ENCODE data around the gene BAG3.
"Not testable (repeated sequence)": the region's sequence is repeated elsewhere in the genome, so short reads cannot be mapped to it uniquely, and the experiment has no call there.

The BAG3 gene

DNA sequence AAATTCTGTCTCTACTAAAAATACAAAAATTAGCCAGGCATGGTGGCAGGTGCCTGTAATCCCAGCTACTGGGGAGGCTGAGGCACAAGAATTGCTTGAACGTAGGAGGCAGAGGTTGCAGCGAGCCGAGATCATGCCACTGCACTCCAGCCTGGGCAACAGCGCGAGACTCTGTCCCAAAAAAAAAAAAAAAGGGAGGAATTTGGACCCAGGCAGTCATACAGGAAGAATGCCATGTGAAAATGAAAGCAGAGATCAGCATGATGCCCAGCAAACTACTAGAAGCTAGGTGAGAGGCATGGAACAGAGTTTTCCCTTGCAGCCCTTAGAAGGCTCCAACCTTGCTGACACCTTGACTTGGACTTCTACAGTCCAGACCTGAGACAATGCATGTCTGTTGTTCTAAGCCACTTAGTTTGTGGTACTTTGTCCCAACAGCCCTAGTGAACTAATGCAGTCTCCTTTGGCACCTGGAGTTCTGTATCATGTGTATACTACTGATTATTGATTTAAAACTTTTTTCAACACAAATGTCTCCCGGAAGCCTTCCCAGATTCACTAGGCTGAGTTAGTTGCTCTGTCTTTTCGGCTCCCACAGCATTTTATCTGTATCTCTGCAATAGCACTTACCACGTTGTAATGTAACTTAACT is 10.2 kb upstream of the BAG3 start:
- no peak for DNase-seq

DNA sequence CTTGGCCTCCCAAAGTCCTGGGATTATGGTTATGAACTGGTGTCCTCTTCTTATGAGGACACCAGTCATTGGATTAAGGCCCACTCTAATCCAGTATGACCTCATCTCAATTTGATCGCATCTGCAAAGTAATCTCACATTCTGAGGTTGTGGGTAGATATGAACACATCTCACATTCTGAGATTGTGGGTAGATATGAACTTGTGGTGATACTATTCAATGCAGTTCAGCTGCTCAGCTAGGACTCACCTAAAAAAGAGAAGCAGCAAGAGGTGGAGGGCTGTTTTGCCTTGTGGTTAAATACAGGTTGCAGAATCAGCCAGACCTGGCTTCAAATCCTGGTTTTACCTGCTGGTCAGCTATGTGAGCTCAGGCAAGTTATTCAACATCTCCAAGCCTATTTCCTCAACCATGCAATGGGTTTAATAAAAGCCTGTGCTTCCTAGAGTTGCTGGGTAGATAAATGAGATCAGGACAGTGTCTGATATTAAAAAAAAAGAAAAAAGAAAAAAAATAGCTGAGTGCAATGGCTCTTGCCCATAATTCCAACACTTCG is 8.5 kb upstream of the BAG3 start:
- no peak for DNase-seq

DNA sequence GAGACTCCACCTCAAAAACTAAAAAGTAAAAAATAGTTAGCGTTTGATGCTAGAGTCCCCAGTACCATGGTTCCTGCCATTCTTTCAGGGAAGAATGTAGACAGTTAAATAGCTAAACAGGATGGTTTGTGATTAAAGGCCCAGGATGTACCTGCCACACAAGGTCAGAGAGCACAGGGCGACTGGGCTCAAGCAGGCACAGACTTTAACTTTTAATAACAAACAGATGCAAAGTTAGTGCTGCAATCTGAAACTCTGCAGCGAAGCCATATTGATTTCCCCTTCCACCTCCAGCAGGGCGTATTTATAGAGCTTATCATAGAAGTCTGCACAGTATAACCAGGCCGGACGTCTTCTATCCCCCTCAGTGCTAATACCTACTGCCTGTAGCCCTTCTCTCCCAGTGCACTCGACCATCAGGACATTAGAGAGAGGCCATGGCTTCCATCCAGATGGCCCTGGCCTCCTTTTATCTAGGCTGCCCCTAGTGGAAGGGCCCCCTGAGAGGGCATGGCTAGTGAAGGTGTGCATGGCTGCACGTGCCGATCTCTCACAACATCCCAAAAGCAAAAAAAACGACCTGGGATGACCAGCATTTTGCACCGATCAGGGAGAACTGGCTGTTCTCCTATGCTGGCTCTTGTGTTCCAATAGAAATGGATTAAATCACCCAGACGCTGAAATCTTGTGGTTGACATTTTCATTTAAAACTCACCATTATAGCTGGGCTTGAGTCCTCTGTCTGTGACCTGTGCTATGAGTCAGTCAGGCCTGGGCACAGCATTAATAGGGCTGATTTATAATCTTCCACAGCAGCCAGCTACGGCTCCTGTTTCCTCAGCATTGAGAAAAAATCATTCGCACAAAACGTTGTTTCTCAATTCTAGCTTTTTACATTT is 7.6 kb upstream of the BAG3 start:
- DNase-seq = no peak

DNA sequence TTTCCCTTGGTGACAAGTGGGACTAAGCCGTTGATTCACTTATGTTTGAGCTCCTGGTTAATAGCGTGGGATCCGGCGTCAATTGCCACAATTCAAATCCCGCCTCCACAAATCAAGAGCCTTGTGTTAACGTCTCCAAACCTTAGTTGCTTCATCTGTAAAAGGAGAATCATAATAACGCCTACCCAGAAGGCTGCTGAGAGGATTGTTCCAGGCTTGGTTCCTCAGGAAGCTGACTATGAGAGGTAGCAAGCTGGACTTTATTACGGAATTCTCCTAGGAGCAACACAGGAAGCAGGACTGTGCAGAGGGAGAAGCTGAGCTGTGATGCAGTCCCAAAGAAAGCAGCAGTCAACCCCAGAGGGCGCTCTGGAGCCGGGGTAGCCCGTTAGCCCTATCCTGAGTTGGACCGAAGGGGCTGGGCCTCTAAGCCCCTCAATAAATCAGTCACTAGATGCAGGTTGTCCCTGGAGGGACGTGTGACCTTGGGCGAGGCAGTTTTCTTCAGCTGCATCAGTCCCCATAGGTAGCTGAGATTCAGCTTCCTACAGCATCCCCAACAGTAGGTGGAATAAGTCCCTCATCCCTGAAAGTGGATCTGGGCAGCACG is 6.9 kb upstream of the BAG3 start:
- no peak for DNase-seq

DNA sequence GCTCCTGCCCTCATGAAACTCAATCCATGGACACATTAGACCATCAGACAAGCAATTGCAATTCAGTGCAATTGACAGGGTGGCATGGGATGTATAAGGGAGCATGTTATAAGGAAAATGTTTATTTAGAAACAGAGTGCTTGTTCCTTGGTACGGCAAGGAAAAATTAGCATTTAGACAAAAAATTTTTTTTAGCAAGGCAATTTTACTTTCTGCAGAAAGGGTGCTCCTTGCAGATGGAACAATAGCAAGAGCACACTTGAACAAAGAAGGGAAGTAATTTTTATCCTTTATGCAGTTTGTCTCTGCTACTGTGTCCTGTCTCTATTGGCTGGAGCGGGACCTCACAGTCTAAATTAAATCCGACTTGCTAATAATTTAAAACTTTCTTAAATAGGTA is 6.2 kb upstream of the BAG3 start:
- DNase-seq = no peak

DNA sequence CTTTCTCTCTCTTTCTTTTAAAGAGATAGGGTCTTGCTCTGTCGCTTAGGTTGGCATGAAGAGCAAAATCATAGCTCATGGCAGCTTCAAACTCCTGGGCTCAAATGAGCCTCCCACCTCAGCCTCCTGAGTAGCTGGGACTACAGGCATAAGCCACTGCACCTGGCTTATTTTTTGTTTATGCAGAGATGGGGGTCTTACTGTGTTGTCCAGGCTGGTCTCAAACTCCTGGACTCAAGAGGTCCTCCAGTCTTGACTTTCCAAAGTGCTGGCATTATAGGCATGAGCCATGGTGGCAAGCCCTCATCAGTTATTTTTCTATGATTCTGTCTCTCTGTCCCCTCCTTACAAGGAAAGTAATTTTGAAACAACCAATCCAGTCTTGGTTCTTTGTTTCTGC is 1.1 kb upstream of the BAG3 start:
- DNase-seq = no peak

DNA sequence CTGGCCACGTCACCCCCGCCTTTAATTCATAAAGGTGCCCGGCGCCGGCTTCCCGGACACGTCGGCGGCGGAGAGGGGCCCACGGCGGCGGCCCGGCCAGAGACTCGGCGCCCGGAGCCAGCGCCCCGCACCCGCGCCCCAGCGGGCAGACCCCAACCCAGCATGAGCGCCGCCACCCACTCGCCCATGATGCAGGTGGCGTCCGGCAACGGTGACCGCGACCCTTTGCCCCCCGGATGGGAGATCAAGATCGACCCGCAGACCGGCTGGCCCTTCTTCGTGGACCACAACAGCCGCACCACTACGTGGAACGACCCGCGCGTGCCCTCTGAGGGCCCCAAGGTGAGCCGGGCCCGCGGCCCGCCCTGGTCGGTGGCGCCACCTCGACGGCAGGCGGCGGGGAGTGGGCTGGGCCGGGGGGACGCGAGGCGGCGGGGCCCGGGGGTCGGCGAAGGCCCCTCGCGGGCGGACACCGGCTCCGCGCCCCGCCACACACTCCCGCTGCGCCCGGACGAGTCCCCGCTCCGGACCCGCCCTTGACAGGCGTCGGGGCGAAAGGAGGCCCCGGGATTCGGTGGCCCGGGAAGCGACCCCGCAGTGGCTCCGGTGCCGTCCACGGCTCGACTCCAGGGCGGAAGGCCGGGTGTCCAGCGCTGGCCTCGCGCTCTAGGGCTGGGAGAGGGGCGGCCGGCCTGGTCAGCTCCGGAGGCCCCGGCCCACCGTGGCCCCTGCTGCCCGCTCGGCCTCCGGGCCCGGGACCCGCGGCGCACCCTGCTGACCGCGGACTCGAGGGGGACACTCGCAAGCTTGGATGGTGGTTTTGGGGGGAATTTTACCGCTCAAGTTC is 557 bp downstream of the BAG3 start:
- DNase-seq = no peak

DNA sequence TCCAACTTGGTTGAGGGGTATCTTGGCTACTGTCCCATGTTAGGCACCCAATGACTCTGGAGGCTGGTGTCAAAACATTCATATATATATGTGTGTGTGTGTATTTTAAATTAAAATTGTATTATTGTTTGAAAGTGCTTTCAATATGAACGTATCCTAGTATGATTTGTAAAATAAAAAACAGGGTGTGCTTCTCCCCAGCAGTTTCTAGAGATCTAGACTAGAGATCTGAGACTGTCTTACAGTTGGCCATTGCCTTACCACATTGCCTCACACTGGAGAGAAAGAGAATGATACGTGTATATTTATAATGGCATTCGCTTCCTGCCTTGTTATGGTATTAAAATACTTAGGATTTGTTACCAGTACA is 1.2 kb downstream of the BAG3 start:
- DNase-seq = peak; percentile 51

DNA sequence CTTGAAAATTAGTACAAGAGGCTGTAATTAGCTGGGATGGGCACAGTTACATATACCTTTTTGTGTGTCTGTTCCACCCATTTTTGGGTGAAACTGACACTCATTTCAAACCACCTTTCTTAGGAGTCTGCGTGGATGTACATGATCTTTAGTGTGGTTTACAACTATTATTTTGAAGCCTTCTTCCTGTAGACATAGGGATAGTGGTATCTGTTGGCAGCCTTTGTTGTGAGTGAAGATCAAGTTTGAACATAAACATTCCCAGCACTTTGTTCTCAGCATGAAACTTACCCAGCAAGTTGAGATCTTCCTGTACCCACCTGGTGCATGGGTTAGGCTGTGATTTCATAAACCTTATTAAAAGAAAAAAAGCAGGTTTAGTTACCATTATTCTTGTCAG is 2.0 kb downstream of the BAG3 start:
- DNase-seq = no peak

DNA sequence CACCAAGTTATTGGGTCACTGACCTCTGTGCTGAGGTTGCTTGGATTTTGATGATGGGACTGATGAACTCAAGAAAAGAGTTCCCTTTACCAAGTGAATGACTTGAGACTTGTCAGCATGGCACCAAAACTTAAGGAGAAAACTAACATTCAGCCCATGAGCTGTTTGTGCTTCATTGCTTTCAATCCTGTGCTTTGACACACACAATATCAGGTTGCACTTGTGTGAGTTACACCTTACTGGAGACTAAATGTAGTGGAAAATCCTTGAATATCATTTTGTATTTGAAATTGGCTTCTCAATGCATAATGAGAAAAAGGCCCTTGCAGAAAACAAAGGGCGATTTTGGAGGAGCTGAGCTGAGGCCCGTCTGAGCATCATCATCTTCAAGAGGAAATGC is 2.7 kb downstream of the BAG3 start:
- DNase-seq = peak; percentile 40

DNA sequence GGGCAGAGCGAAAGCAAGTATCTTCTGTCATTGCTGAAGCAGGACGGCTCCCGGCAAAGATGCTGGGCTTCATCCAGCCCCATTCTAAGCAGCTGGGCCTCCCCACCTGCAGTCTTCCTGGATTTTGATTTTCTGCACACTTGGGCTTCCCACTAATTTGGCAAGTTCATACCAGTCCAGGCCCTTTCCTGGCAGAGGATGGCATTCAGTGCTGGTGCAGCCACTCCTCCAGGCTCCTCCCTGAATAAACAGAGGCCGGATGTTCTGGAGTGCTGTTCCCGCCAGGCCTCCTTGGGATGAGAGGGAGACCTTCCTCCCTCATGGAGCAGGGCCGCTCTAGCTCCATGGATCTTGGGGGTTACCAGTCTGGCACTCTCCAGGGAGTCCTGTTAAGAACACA is 3.4 kb downstream of the BAG3 start:
- peak; percentile 78 for DNase-seq

DNA sequence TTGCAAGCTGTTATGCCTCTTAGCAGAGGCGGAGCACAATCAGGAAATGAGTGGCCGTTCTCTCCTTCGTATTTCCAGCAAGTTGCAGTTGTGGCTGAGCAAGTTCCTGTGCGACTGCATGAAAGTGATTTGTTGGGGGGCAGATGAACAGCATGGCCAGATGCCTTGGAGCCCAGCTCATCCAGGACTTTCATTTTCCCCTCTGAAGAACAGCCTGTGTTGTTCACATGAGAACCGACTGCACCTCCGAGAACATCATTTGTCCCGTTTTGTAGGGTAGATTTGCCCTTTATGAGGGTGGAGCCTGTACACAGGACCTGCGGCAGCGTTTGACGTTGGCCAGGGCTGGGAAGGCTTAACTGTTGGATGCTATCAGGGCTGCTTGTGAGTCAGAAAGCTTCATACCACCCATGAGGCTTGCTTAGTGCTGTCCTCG is 4.4 kb downstream of the BAG3 start:
- no peak for DNase-seq

DNA sequence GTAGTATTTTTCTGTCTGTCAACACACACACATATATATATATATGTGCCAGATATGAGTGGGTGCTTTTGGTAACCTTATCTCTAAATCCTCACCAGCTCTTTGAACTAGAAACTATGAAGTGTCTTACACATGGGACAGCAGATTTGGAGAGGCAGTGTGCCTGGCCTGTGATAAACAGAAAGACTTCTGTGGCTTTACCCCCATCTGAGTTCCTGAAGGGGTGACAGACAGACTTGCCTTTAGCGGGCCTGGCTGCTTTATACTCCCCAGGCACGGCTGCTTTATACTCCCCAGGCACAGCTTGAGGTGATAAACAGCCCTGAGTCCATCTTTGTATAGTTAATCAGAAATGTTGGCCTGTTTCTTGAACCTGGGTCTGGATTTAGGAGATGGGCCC is 5.6 kb downstream of the BAG3 start:
- no peak for DNase-seq

DNA sequence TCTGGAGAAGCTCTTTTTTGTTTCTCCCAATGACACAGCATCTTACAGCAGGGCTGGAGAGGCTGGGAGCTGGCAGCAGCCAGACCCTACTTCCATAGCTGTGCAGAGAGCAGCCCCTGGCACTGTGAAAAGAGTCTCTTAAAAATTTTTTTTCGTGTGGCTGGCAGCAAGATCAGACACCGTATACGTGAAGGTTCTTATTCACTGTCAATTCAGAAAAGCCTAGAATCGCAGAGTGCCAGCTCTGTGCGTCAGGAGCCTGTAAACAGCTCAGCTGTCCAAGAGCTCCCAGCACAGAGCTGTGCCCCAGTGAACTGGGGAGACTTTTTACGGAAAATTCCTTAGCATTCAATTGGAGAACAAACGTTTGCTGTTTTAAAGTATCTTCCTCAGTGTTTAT is 6.5 kb downstream of the BAG3 start:
- DNase-seq = no peak

DNA sequence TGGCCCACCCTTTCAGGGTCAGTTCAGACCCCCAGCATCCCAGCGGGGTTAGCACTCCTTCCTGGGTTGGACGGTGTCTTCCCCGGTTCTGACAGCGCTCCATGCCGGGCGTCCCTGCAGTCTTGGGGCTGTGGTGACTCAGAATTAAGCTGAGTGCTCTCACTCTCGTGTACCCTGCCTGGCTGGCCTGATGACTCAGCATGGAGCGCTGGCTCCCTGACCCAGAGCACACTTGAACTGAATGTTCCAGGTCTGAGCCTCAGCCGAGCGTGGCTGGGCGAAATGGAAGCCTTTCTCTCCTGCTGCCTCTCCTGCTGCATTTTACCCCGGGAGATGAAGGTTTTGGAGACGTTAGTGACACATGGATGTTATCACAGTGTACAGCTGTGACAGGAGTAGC is 7.1 kb downstream of the BAG3 start:
- no peak for DNase-seq

DNA sequence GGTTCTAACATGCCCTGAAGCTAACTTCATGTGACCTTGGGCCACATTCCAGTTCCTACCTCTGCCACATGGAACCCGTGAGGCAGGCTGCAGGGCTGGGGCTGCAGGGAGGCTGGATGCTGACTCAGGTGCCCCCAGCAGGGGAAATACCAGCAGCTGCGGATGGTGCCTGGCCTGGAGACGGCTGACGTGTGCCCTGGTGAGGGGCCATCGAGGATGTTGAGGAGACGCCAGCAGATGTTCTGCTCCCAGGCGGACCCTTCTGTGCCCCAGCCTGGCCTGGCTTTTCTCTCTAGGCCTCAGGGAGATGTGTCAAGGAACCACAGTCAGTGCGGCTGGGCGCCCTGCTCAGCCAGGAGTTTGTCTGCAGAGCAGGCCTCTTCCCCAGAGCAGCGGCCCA is 8.8 kb downstream of the BAG3 start:
- peak; percentile 75 for DNase-seq

DNA sequence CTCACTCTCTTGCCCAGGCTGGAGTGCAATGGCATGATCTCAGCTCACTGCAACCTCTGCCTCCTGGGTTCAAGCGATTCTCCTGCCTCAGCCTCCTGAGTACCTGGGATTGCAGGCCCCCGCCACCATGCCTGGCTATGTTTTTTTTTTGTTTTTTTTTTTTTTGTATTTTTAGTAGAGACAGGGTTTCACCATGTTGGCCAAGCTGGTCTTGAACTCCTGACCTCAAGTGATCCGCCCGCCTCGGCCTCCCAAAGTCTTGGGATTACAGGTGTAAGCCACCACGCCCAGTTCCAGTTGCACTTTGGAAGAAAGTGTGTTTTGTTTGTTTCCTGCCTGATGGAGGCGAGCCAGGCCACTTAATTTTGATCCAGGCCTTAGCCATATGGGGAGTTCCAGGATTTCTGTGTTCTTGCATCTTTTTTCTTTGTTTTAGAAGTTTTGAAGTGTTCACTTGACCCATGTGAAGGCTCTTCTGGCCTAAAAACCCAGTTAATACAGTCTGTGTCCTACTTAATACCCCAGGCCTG is 11.0 kb downstream of the BAG3 start:
- DNase-seq = not testable (repeated sequence)

DNA sequence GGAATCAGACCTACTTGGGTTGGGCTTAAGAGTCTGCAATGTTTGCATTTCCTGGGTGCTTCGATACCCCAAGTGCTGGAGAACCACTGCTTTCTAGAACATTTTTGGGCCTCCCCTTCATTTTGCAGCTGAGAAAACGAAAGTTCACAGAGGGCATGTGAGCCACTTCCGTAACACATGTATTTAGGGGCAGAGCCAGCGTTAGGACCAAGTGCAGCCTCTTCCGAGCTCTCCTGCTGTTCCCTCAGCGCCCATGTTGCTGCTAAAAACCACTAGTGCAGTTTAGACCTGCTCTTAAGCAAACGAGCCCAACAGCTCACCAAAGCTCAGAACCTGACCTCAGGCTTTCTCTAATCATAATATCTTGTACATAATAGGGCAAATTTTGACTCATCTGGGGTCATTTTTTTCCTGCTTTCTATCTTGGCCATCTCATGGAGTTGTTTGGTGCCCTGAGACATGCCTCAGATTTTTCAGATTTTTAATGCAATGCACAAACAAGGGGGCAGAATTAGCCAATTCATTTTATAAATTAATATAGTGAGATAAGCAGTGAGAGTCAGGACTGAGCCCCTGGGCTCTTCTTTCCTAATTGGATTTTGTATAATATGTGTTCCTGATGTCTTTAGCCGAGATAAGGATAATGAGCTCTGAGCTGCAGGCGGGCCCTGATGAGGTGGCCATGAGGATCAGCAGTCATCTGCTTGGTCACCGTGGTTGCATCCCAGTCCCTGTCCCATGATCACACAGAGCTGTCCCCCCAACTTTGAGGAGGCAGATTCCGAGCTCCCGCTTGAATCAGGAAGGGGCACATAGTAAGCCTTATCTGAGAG is 12.9 kb downstream of the BAG3 start:
- no peak for DNase-seq

DNA sequence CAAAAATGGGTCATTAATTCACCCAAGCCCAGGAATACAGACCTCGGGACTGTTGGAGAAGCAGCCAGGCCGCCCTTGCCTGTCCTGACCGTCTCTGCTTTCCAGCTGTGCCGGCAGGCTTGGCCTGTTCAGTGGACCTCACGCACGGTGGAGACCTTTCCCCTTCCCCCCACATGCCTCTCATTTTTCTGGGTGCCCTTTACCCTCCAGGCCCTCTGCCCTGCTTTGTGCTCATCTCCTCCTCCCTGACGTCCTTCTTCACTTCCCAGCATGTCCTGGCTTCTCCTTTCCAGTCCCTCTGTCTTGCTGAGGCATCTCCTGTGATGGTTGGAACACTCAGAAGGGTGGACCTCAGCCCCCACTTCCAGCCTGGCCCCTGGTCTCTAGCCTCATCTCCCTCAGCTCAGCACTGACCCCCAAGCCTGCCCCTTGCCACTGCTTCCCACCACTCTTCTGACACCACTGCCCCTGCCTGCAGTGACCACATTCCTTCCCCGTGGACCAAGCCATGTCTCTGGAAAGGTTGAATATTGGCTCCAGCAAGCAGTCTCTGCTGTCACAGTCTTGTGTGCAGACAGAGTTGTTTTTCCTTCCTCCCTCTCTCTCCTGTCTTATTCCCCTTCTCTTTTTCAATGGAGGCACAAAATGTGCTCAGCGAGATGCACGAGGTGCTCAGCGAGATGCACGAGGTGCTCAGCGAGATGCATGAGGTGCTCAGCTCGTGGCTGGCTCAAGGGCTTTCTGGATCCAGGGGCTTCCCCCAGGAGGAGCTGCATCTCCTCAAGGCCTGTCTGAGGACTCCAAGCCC is 14.9 kb downstream of the BAG3 start:
- DNase-seq = no peak

DNA sequence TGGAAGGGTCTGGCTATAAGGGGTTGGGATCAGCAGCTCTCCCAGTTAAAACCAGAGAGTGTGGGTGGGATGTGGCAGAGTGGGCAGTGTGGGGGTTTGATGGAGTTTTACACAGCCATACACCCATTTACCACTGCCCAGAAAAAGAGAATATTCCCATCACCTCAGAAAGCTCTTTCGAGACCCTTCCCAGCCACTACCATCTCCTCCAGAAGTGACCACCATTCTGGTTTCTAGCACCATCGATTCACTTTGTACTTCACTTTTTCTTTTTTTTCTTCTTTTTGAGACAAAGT is 15.5 kb downstream of the BAG3 start:
- DNase-seq = no peak
